PFSK-1 (cell line): ENCODE data around the gene ROBO1.

Experiments used
- FOXP2 ChIP-seq: optimal IDR thresholded peaks from 2 replicates; pipeline ENCODE3; 2011; ENCODE audit warnings: borderline replicate concordance, control low read depth, inconsistent platforms; ENCODE audit not compliant: insufficient read depth; ENCODE audit errors: extremely low read length, extremely low read depth
- POLR2AphosphoS5 ChIP-seq: IDR thresholded peaks from 2 replicates; pipeline ENCODE4 v1.6.1; 2012; ENCODE audit warnings: low read depth, mild to moderate bottlenecking, control low read depth, low read length, moderate library complexity
- SIN3A ChIP-seq: IDR thresholded peaks from 2 replicates; pipeline ENCODE4 v1.6.1; 2012; ENCODE audit warnings: mild to moderate bottlenecking, low read length, moderate library complexity, borderline replicate concordance; ENCODE audit not compliant: insufficient read depth
- TAF1 ChIP-seq: IDR thresholded peaks from 2 replicates; pipeline ENCODE4 v1.6.1; 2012; ENCODE audit warnings: low read length, control low read depth, borderline replicate concordance; ENCODE audit not compliant: insufficient read depth
- TF ChIP-seq, protein P1 (sequence below), 2 experiments: IDR thresholded peaks; 2 replicates each; pipeline versions ENCODE4 v1.6.1 to v1.8.0; 2011 to 2012; ENCODE audit warnings: low read depth in 2 of 2, low read length in 2 of 2, control low read depth in 1 of 2, inconsistent platforms in 1 of 2, mild to moderate bottlenecking in 1 of 2, moderate library complexity in 1 of 2; ENCODE audit not compliant: insufficient read depth in 1 of 2

The ROBO1 gene

DNA sequence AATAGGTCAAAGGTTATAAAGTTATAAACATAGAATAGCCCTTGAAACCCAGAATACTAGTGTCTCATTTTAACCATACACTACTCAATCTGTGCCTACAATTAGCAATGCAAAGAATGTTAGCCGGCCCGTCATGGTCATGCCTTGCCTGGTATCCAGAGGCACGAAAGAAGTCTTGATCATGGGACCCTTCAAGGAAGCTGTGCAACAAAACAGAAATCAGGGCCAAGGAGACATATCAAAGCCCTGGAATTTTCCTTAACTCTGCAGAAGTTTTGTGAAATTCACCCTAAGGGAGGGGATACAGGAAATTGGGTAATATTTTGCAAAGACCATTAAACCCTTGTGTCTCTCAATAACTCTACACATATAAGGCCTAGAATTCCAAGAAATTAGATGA lies 482.4 kb downstream of the ROBO1 start:
- TF ChIP-seq TAF1 (no peak), FOXP2 (no peak), SIN3A (no peak), POLR2AphosphoS5 (no peak)
- TF ChIP-seq, protein P1, sequence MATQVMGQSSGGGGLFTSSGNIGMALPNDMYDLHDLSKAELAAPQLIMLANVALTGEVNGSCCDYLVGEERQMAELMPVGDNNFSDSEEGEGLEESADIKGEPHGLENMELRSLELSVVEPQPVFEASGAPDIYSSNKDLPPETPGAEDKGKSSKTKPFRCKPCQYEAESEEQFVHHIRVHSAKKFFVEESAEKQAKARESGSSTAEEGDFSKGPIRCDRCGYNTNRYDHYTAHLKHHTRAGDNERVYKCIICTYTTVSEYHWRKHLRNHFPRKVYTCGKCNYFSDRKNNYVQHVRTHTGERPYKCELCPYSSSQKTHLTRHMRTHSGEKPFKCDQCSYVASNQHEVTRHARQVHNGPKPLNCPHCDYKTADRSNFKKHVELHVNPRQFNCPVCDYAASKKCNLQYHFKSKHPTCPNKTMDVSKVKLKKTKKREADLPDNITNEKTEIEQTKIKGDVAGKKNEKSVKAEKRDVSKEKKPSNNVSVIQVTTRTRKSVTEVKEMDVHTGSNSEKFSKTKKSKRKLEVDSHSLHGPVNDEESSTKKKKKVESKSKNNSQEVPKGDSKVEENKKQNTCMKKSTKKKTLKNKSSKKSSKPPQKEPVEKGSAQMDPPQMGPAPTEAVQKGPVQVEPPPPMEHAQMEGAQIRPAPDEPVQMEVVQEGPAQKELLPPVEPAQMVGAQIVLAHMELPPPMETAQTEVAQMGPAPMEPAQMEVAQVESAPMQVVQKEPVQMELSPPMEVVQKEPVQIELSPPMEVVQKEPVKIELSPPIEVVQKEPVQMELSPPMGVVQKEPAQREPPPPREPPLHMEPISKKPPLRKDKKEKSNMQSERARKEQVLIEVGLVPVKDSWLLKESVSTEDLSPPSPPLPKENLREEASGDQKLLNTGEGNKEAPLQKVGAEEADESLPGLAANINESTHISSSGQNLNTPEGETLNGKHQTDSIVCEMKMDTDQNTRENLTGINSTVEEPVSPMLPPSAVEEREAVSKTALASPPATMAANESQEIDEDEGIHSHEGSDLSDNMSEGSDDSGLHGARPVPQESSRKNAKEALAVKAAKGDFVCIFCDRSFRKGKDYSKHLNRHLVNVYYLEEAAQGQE (IDR thresholded peaks at IDR 0.05; ENCODE audit: insufficient read depth in 1 of 2, low read depth in 2 of 2, low read length in 2 of 2) = no peak

DNA sequence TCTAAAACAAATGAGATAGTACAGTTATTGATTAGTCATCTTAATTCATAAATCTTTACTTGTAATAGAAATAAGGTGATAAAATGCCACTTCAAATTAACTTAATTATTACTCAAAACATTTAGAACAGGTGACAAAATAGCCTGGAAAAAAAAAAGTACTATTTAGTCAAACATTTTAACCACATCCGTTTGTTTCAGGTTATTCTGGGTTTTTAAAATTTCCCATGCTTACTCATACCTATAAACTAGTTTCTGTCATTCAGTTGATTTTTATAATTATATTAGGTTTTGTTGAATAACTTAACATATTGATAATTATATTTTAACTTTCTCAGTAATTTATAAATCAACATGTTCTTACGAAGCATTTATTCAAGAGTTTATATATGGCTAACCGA lies 483.0 kb downstream of the ROBO1 start:
- TF ChIP-seq FOXP2 (no peak), TAF1 (no peak), POLR2AphosphoS5 (no peak), SIN3A (no peak)
- TF ChIP-seq, protein P1 (IDR thresholded peaks at IDR 0.05; ENCODE audit: insufficient read depth in 1 of 2, low read depth in 2 of 2, low read length in 2 of 2) = no peak

GRCh38 chr3:79278681-79279080 lies 489.1 kb downstream of the ROBO1 start:
- TF ChIP-seq, protein P1 (IDR thresholded peaks at IDR 0.05; ENCODE audit: insufficient read depth in 1 of 2, low read depth in 2 of 2, low read length in 2 of 2) = no peak

DNA sequence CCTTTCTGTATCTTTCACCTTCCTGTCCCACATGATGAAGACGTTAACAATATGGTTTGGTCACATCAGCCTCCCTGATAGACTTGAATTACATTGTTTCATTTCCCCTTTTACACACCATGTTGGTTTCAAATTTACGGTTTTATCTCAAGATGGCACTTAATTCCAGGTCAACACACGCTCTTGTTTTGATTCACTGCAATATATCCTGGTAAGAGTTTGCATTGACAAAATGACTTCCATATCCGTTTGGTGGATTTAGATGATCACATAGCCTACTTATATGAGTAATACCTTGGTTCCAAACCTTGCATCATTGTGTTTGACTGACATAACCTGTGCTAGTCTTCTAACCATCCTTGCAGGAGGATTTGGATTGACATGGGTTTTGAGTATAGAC lies 499.4 kb downstream of the ROBO1 start:
- no peak for TF ChIP-seq FOXP2
- no peak for TF ChIP-seq TAF1
- no peak for TF ChIP-seq POLR2AphosphoS5

DNA sequence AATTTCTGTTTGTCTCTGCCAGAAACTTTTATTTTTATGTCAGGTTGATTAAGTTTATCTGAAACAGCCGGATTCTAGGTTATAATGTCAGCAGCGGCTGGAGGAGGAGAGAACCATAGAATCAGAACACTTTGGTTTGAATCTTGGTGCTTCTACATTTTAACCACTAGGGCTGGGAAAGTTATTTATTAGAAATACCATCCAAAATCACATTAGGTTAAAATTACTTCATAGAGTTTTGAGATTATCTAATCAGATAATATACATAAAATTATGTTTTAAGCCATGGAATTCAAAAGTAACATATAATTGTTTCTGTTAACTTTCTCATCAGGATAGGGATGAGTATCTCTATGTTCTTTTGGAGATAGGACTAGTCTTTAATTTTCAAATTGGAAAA lies 502.9 kb downstream of the ROBO1 start:
- TF ChIP-seq POLR2AphosphoS5 = no peak
- TF ChIP-seq, protein P1 (IDR thresholded peaks at IDR 0.05; ENCODE audit: insufficient read depth in 1 of 2, low read depth in 2 of 2, low read length in 2 of 2) = no peak
- no peak for TF ChIP-seq SIN3A
- no peak for TF ChIP-seq TAF1
- TF ChIP-seq FOXP2 = no peak

GRCh38 chr3:79263423-79263822 lies 504.4 kb downstream of the ROBO1 start:
- TF ChIP-seq, protein P1 (IDR thresholded peaks at IDR 0.05; ENCODE audit: insufficient read depth in 1 of 2, low read depth in 2 of 2, low read length in 2 of 2) = no peak
- no peak for TF ChIP-seq SIN3A
- no peak for TF ChIP-seq FOXP2
- TF ChIP-seq POLR2AphosphoS5 = no peak
- TF ChIP-seq TAF1 = no peak
